Endothelial cell of umbilical vein (primary cell): ENCODE results near the gene TNNT3. TPM values are rescaled to one million over a fixed set of nuclear protein-coding genes. Genes with fewer than 3 reads are reported as not detected.

Experiments
- BruUV-seq: library from RNA; stranded (reverse); fragments of 400-500 nt; replicated peaks from 2 replicates; lab custom pipeline; 2021; lab: Mats Ljungman, UMichigan
- CTCF ChIA-PET: fragments of 300-600, 350-600 bp; sonication (Branson Sonifier 250); formaldehyde crosslinking; loops from one replicate; lab custom pipeline; 2021; ENCODE audit warnings: antibody characterized with exemption, inconsistent platforms; lab: Charles Lee
- POLR2A ChIA-PET: fragments of 300-600, 350-600 bp; sonication (Branson Sonifier 250); formaldehyde crosslinking; loops from one replicate; lab custom pipeline; 2021; ENCODE audit warnings: antibody characterized with exemption, inconsistent platforms; lab: Charles Lee
- DNase-seq: peaks from one replicate; pipeline ENCODE4 v3.0.0-alpha.2; 2011; ENCODE audit warnings: low read depth, low spot score
- FAIRE-seq: peaks from 2 replicates; lab custom pipeline; 2011; peaks lifted over from hg19 to GRCh38; lab: Jason Lieb, UNC
- H2AFZ ChIP-seq: 2 replicates; pipeline ENCODE4 v1.6.0; 2012; ENCODE audit warnings: low read depth, low read length, control low read depth, inconsistent platforms
- H3K27ac ChIP-seq: 2 replicates; pipeline ENCODE4 v1.5.1; 2011; ENCODE audit warnings: low read depth, mild to moderate bottlenecking, control low read depth, low read length, moderate library complexity; ENCODE audit not compliant: insufficient read depth
- H3K27me3 ChIP-seq, 2 experiments: 2 replicates each; pipeline versions ENCODE4 v1.6.0 to v1.6.1; 2011; ENCODE audit warnings: low read length in 2 of 2, mixed read lengths in 1 of 2; ENCODE audit not compliant: control insufficient read depth in 2 of 2, insufficient read depth in 2 of 2
- H3K36me3 ChIP-seq, 2 experiments: 2 replicates in 1 of 2; 3 replicates in 1 of 2; pipeline ENCODE4 v1.5.1; 2011; ENCODE audit warnings: low read length in 2 of 2, mild to moderate bottlenecking in 1 of 2, moderate library complexity in 1 of 2; ENCODE audit not compliant: control insufficient read depth in 2 of 2, insufficient read depth in 2 of 2; ENCODE audit errors: extremely low read depth in 1 of 2
- H3K4me1 ChIP-seq: 3 replicates; pipeline ENCODE4 v1.5.1; 2011; ENCODE audit warnings: mild to moderate bottlenecking, low read length; ENCODE audit not compliant: control insufficient read depth, insufficient read depth; ENCODE audit errors: extremely low read depth
- H3K4me2 ChIP-seq: 2 replicates; pipeline ENCODE4 v1.6.1; 2011; ENCODE audit warnings: low read length, control low read depth, mixed read lengths; ENCODE audit not compliant: insufficient read depth
- H3K4me3 ChIP-seq, 3 experiments: fragments of 200-600 bp in 1 of 3; sonication (generic), shearing (Covaris generic) in 1 of 3; replicated peaks in 1 of 3; 2 replicates each; pipeline ENCODE4 v1.5.1; 2011 to 2016; ENCODE audit warnings: control low read depth in 3 of 3, low read length in 3 of 3, mild to moderate bottlenecking in 2 of 3, inconsistent platforms in 1 of 3, low read depth in 1 of 3, moderate library complexity in 1 of 3; ENCODE audit not compliant: insufficient read depth in 1 of 3
- H3K79me2 ChIP-seq: 2 replicates; pipeline ENCODE4 v1.6.0; 2012; ENCODE audit warnings: low read length, inconsistent platforms; ENCODE audit not compliant: control insufficient read depth, insufficient read depth
- H3K9ac ChIP-seq: replicated peaks from 2 replicates; pipeline ENCODE3; 2011; ENCODE audit warnings: low read length, control low read depth; ENCODE audit not compliant: insufficient read depth; ENCODE audit errors: extremely low read depth
- H3K9me1 ChIP-seq: replicated peaks from 3 replicates; pipeline ENCODE4 v1.6.0; 2011; ENCODE audit warnings: mild to moderate bottlenecking, low read length; ENCODE audit not compliant: control insufficient read depth, insufficient read depth; ENCODE audit errors: extremely low read depth
- H3K9me3 ChIP-seq: replicated peaks from 2 replicates; pipeline ENCODE4 v1.5.1; 2012; ENCODE audit warnings: low read length, inconsistent platforms; ENCODE audit not compliant: control insufficient read depth, insufficient read depth
- H4K20me1 ChIP-seq: replicated peaks from 2 replicates; pipeline ENCODE3; 2011; ENCODE audit warnings: mild to moderate bottlenecking, low read length; ENCODE audit not compliant: control insufficient read depth, insufficient read depth; ENCODE audit errors: extremely low read depth
- CTCF ChIP-seq, 2 donors: IDR thresholded peaks; 1 replicate in 1 of 2; 2 replicates in 1 of 2; pipeline ENCODE4 v1.5.1; 2011; ENCODE audit warnings: low read length in 2 of 2, mild to moderate bottlenecking in 2 of 2, moderate library complexity in 2 of 2, control low read depth in 1 of 2, inconsistent platforms in 1 of 2, low read depth in 1 of 2; ENCODE audit not compliant: insufficient read depth in 1 of 2; ENCODE audit errors: extremely low read depth in 1 of 2
- EZH2 ChIP-seq: IDR thresholded peaks from 2 replicates; pipeline ENCODE4 v1.6.1; 2012; ENCODE audit warnings: borderline replicate concordance, low read depth, mild to moderate bottlenecking, moderate library complexity, low read length, inconsistent platforms; ENCODE audit not compliant: severe bottlenecking
- FOS ChIP-seq: IDR thresholded peaks from 2 replicates; pipeline ENCODE4 v1.6.1; 2011; ENCODE audit warnings: mild to moderate bottlenecking, low read length, moderate library complexity, borderline replicate concordance; ENCODE audit not compliant: insufficient read depth
- GATA2 ChIP-seq: IDR thresholded peaks from 2 replicates; pipeline ENCODE4 v1.7.0; 2011; ENCODE audit warnings: low read depth, mild to moderate bottlenecking, moderate library complexity, mixed read lengths, low read length; ENCODE audit not compliant: insufficient read length, insufficient read depth
- JUN ChIP-seq: IDR thresholded peaks from 2 replicates; pipeline ENCODE4 v1.6.1; 2011; ENCODE audit warnings: borderline replicate concordance, low read depth; ENCODE audit not compliant: insufficient read length, insufficient read depth
- MAX ChIP-seq: IDR thresholded peaks from 2 replicates; pipeline ENCODE4 v1.6.1; 2011; ENCODE audit not compliant: insufficient read depth, insufficient read length
- MYC ChIP-seq: IDR thresholded peaks from one replicate; pipeline ENCODE4 v1.6.1; 2011; ENCODE audit warnings: mild to moderate bottlenecking, low read depth, low read length
- POLR2AphosphoS5 ChIP-seq: IDR thresholded peaks from 2 replicates; pipeline ENCODE4 v1.6.1; 2012; ENCODE audit warnings: low read depth, mild to moderate bottlenecking, control low read depth, low read length, moderate library complexity; ENCODE audit not compliant: insufficient read depth
- dilution Hi-C: fragments of 300-500 bp; cut with MboI; formaldehyde crosslinking; loops from one replicate; pipeline ENCODE4 v1.15.0; 2019; ENCODE audit warnings: low sequenced_read_pairs; ENCODE audit not compliant: extremely low pct_ligation_motif_present
- intact Hi-C: fragments of 100-400 bp; cut with micrococcal nuclease; formaldehyde crosslinking; loops from one replicate; pipeline ENCODE4 v1.10.0; 2022
- polyA plus RNA-seq, 4 experiments: library from polyadenylated mRNA; depleted of rRNA in 3 of 4; stranded (reverse) in 3 of 4; unstranded in 1 of 4; fragments of >200 nt; gene quantifications; 2 replicates each; pipeline versions ENCODE4 v1.2.1 to v1.2.3, GENCODE V29; 2011 to 2012; ENCODE audit warnings: missing spikeins in 1 of 4
- total RNA-seq: library from RNA; stranded (reverse); gene quantifications from 2 replicates; pipeline ENCODE4 v1.2.3, GENCODE V29; 2021

Gene TNNT3
- total and polyA plus RNA-seq, 2 donors (not counting 3 experiments of a cell fraction or from before 2014, with no cell fraction given), result not detected

- no peak overlapping the region for H3K4me3 ChIP-seq
- H3K9me1 ChIP-seq, result no peaks in the 10 kb centered on the region
- peaks cover 5% of the 10 kb centered on the region for H3K4me1 ChIP-seq
- H3K9me3 ChIP-seq, result no peaks in the 10 kb centered on the region
- H3K79me2 ChIP-seq, result no peaks in the 10 kb centered on the region
- no TSS peak for BruUV-seq
- dilution Hi-C loops (no loop called here), intact Hi-C loops (no loop called here)
- no peak overlapping the region for H2AFZ ChIP-seq
- H3K4me2 ChIP-seq, result no peak overlapping the region
- H4K20me1 ChIP-seq, result no peaks in the 10 kb centered on the region
- FAIRE-seq, result no peak
- no peak overlapping the region for H3K9ac ChIP-seq
- ChIA-PET POLR2A (interaction anchor here (0.6 kb wide), 1 partner anchor 855 kb away, joined by 3 read pairs; no protein-coding TSS in a partner anchor), CTCF (interaction anchor here (1.4 kb wide), 1 partner anchor 31 kb away, joined by 3 read pairs; no protein-coding TSS in a partner anchor)
- TF ChIP-seq POLR2AphosphoS5, result no peak
- TF ChIP-seq JUN, result no peak
- TF ChIP-seq MYC, result no peak
- TF ChIP-seq CTCF (IDR thresholded peaks at IDR 0.05; ENCODE audit: extremely low read depth in 1 of 2, insufficient read depth in 1 of 2, low read depth in 1 of 2, low read length in 2 of 2), result no peak
- no peaks in the 10 kb centered on the region for H3K36me3 ChIP-seq
- no peak for DNase-seq
- no peaks in the 10 kb centered on the region for H3K27me3 ChIP-seq
- no peak overlapping the region for H3K27ac ChIP-seq
Measured at GRCh38 chr11:1913271-1914060, 6.0 kb upstream of the TNNT3 start.

GRCh38 chr11:1915795-1916131, 3.7 kb upstream of the TNNT3 start:
- ChIA-PET POLR2A (no interaction called here), CTCF (no interaction called here)
- FAIRE-seq (no peak), DNase-seq (no peak)
- H3K4me3 ChIP-seq, result no peak overlapping the region
- H3K9ac ChIP-seq, result no peak overlapping the region
- H3K79me2 ChIP-seq, result no peaks in the 10 kb centered on the region
- BruUV-seq, result no TSS peak
- H3K4me1 ChIP-seq, result no peaks in the 10 kb centered on the region
- H3K36me3 ChIP-seq, result no peaks in the 10 kb centered on the region
- H3K9me1 ChIP-seq, result no peaks in the 10 kb centered on the region
- no peaks in the 10 kb centered on the region for H4K20me1 ChIP-seq
- no peak overlapping the region for H2AFZ ChIP-seq
- H3K27ac ChIP-seq, result no peak overlapping the region
- H3K4me2 ChIP-seq, result no peak overlapping the region
- no peaks in the 10 kb centered on the region for H3K9me3 ChIP-seq
- TF ChIP-seq MYC, result no peak
- no peak for TF ChIP-seq FOS
- TF ChIP-seq JUN, result no peak
- TF ChIP-seq MAX, result no peak
- no peak for TF ChIP-seq POLR2AphosphoS5
- no peak for TF ChIP-seq GATA2
- TF ChIP-seq EZH2, result no peak
- TF ChIP-seq CTCF (IDR thresholded peaks at IDR 0.05; ENCODE audit: extremely low read depth in 1 of 2, insufficient read depth in 1 of 2, low read depth in 1 of 2, low read length in 2 of 2), result no peak
- H3K27me3 ChIP-seq, result no peaks in the 10 kb centered on the region
- intact Hi-C loops, result no loop called here
- dilution Hi-C loops, result no loop called here
